Activated CD4-positive, CD25-positive, alpha-beta regulatory T cell treated with anti-CD3 and anti-CD28 coated beads, Interleukin-2, amount 50 U/mL, for 72 hours (primary cell): ENCODE results near the gene EFCAB13.
A peak's percentile ranks its signal among the peaks of the same experiment; 100 is the strongest.

ENCODE experiments used
- DNase-seq: peaks from one replicate; pipeline ENCODE4 v3.0.0; 2021

EFCAB13 gene, protein sequence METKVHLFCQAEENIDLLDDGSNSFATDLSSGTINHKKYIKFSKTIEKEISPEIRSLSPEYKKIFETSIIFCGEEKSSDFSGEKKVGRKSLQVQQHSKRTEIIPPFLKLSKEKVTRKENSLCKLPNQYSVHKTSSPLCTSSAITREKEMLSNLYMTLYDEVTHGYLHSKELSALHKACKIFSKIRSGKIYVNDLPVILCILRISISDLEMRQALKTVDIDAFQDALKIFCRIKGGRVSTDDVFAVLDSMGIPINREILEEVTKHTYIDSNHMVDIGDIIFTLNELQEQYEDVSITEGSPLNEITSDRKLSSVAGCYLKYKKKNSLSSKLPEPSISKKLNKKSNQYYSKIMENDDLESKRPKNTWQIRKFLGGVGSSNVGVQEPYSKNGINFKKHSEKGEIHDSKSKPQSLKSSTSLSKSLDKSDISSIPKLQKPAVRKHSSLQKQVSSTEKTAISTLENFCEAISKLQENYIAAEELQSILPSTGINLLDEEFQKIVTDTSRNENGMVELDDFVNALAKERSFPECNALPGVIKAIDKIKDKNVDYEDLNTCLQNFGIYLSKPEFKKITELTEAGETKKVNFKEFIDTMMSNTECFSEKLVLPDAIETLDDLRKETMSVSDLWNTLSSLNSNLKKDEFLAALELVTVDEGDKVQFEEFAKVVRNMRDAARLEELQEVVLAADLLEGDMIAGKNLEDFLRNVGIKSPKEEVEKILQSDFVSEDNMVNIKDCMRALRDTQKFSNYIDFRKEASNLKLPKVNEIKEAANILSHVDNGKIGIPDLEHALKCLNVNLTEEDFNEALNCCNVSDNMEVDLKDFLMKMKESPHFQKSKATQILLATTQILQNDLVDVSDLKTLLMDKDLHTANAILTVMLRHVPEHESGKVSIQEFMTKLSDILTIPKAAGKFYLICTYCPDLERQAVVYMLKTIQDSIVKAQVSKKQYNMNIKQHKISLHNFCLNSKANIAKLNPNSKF

DNA sequence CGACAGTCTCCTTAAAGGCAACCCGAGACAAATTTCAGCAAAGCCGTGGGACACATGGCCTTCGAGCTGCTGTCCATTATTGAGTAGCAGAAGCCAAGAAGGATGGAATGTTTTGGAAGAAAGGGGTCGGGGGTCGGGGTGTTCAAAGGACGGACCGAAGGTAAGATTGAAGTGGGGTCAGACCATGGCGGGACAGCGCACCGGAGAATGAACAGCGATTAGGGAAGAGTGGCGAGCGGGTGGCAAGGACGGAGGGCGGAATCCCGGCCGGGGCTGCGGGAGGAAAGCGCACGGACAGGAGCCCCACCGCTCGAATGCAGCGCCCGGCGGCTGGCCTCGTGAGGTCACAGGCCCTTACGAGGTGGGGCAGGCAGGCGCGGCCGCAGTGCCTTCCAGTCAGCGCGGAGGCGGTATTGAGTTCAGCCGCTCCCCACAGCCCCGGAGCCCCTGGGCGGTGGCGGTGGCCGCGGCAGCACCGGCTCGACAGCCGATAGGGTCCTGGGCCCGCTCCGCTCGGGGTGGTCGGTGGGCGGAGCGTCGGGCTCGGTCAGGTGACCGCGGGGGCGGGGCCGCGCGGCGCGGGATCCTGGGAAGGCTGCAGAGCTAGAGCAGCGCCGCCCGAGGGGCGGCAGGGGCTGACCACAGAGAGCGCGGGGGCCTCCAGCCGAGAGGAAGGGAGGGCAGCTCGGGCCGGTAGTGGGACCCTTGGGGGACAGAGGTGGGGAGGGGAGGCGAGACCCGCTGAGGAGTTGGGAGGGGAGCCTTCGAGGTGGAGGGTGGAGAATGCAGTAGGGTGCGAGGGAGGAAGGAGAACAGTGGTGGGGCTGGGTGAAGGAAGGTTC is at the start of gene EFCAB13:
Gene EFCAB13, plus strand, starts transcription at position 574 of the 842 bp plus-strand sequence. CDS start 4,399 bp downstream, outside the sequence.
- DNase-seq, result peak; percentile 75

DNA sequence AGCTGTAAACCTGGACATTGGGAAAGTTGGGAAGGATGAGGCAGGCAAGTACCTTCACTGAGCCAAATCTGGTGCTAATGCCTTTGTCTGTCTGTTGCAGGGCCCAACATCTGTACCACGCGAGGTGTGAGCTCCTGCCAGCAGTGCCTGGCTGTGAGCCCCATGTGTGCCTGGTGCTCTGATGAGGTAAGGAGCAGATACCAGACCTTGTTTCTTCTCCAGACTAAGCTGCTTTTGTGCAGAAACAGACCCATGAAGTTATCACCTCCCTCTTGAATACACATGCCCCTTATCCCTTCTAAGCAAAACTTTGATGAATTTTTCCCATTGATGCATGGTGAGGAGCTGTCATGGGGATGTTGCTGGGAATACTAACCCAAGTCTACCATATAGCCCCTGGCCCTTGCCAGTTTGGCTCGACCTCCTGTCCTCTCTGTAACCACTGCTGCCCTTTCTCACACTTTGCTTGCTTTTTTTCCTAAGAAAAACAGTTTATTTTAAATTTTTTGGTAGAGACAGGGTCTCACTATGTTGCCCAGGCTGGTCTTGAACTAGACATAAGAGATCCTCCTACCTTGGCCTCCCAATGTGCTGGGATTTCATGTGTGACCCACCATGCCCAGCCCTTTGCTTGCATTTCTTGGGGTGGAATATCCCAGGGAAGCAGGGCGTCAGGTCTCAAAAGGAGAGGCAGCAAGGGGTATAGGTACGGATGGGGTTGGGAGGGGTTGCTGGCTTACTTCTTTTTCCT is 49.3 kb upstream of the EFCAB13 start:
- no peak for DNase-seq

DNA sequence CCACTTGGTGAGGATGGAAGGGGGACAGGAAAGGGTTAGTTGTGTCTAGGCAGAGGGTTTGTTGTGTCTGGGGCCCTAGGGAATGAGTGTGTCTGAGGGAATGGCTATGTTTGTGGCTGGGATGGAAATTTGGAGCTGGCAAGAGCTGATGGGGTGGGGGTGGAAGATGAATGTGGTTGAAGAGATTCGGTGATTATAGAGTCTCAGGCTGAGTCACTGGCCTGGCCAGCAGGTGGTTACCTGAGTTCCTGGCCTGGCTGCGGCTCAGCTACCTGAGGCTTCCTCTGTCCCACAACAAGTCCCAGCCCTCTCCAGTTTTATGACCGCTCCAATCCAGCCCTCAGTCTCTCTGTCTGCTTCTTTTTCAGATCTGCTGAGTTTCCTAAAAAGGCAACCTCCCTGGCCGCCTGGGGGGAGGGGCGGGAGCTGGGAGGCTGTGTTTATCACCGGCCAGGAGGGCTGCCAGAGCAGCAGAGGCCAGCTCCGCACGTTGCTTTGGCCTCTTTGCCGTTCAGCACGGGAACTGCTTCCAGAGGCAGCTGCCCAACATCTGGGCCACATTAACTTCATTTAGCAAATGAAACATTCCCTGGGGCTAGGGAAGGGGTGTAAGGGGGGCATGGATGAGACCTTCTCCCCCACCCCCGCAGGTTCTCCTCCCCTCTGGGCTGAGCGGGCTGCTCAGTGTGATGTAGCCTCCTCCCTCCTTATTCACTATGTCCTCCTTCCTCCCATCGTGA is 48.3 kb upstream of the EFCAB13 start:
- no peak for DNase-seq

DNA sequence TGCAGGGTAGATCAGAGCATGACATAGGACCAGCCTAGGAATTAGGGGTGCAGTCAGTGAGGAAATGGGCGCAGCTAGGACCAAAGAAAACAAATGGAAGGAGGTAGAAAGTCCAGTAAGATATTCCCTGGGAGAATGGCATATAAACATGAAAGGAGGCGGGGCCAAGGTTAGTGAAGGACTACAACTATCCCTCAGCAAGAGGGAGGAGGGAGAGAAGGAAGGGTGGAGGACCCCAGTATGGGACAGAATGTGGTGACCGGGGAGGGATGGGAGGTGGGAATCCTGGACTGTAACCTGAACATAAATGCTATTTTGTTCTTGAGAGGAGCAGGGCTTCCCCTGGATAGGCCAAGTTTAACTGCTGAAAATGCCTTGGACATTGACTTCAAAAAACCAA is 47.3 kb upstream of the EFCAB13 start:
- DNase-seq, result no peak

DNA sequence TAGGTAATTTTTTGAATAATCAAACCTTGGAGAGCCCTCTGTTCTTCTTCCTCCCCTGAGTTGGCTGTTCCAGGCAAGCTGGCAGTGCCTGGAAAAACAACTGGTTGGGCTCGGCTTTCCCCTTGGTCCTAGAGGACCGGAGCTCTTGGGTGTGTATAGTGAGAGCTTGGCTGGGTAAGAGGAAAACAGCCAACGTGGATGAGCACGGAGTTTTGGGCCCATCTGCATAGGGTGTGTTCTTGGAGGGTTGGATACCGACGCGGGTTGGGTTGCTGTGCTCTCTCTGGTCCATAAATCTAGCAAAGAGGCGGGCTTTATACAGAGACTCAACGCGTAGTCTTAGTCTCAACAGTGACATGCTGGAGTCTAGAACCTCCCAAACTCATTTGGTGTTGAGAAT is 46.9 kb upstream of the EFCAB13 start:
- DNase-seq, result no peak

DNA sequence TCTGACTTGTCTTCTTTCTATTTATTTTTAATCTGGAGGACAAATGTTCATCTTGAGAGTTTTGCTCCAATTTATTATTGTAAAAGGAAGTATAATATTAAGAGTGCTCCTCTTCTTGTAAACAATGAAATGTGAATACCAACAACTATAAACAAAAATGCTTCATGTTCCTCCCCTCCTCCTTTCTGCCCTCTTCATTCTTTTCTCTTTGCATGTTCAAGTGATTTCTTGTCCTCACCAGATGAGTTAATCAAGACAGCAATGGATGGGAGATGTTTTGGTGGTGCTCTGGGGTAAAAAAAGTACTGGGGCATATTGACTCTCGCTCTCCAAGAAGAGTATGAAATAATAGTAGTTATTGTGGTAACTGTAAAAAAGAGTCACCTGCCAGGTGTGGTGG is 45.8 kb upstream of the EFCAB13 start:
- DNase-seq, result no peak

DNA sequence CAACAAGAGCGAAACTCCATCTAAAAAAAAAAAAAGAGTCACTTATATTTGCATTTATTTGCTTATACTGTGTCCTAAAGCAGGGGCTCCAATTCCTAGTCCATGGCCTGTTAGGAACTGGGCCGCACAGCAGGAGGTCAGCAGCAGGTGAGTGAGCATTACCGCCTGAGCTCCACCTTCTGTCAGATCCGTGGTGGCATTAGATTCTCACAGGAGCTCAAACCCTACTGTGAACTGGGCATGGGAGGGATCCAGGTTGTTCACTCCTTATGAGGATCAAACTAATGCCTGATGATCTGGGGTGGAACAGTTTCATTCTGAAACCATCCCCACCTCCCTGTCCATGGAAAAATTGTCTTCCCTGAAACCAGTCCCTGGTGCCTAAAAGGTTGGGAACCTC is 45.2 kb upstream of the EFCAB13 start:
- no peak for DNase-seq

DNA sequence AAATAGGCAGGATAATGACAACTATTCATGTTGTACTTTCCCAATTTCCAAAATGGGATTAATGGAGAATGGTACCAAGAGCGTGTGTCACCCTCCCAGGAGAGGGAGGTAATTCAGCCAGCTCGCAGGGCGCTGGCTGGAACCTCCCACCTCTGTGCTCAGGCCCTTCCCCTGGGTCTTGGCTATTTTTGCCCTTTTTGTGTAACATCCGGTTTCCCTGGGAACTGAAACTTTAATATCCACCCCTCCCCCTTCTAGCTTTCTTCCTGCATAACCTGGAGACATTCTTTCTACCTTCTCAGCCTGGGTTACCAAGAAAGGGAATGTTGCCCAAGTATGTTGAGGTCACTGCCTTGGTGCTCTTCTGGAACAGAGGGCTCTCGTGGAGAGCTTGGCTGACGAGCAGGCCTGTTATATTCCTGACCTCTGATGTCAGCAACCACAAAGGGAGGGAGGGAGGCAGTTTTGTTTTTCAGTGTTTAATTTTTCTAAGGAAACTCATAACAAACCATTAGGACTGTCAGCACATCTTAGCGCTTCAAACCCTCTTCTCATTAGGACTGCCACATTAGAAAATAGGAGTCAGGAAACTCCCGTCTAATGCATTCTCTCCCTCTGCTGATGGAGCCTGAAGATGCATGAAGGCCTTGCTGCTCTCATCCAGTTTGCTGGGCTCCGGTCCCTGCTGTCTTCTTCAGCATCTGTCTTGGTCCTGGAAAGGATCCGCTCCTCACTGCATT is 44.5 kb upstream of the EFCAB13 start:
- no peak for DNase-seq

DNA sequence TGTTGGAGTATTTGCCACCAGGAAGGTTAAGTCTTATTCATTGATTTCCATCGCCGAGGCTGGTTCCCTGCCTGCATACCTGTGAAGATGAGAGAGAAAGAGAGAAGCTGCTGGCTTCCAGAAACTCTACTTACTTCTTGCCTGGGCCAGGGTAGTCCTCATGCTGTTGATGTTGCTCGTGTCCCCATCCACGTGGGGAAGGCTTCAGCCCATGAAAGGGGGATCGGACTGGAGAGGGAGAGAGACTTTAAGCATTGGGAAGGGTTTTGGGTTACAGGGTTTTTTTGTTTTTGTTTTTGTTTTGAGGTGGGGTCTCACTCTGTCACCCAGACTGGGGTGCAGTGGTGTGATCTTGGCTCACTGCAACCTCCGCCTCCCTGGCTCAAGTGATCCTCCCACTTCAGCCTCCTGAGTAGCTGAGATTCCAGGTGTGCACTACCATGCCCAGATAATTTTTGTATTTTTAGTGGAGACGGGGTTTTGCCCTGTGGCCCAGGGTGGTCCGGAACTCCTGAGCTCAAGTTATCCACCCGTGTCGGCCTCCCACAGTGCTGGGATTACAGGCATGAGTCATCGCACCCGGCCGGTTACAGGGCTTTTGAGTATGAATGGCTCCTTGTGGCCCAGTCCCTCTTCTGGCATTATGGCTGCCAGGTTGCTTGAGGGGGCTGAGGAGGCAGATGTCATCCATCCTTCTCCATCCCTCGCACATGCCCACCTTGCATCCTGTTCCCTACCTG is 43.5 kb upstream of the EFCAB13 start:
- DNase-seq, result no peak

DNA sequence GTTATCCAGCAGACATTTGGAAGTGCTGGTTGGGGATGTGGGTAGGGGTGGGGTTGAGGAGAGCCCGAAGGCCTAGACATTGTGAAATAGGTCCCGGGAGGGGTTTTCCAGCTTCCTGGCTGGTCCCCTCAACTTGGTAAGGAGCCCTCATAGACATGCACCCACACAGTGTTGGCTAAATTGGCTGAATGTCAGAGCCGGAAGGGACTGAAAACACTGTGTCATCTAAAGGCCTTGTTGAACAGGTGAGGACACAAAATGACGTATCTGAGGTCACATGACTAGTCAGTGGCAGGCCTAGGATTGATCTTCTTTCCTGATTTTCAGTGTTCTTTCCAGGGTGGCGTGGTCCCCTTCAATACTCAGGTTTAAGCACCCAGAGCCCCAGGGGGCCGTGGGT is 42.5 kb upstream of the EFCAB13 start:
- DNase-seq, result no peak

DNA sequence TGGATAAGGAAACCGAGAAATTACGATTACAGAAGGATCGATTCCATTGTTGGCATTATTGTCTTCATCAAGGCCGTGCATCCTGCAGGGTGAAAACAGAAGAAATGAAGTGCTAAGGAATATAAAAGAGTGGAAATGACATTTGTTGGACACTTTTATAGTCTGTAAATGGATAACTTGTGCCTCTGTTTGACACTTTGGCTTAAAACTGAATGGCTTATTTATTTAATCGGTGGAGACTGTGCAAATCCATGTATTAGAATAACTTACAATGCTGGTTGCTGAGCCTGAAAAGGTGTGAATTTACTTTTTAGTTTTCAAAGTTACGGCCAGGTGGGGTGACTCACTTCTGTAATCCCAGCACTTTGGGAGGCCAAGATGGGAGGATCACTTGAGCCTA is 38.8 kb upstream of the EFCAB13 start:
- no peak for DNase-seq

DNA sequence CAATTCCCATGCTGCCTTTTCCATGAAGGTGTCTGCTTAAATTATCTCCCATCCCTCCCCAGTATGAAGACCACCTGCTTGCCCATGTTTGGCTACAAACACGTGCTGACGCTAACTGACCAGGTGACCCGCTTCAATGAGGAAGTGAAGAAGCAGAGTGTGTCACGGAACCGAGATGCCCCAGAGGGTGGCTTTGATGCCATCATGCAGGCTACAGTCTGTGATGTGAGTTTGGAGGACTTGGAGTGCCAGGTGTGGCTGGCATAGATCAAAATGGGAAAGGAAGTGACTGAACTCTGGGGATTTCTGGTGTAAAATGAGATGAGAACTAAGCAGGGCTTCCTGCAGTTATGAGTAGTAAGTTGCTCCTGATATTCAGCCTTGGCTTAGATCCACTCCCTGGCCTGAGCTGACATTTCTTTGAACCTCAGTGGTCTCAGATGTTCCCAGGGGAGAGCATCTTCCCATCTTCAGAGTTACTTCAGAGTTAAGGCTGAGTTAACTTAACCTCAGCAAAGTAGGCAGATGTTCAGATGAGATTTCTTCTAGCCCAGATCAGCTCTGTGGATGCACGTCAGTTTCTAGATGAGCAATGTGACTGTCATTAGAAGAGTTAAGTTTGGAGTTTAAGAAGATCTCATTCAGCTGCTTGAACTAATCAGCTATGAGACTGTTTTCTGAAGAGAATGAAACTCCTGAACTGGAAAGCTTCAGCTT is 37.4 kb upstream of the EFCAB13 start:
- DNase-seq, result no peak

DNA sequence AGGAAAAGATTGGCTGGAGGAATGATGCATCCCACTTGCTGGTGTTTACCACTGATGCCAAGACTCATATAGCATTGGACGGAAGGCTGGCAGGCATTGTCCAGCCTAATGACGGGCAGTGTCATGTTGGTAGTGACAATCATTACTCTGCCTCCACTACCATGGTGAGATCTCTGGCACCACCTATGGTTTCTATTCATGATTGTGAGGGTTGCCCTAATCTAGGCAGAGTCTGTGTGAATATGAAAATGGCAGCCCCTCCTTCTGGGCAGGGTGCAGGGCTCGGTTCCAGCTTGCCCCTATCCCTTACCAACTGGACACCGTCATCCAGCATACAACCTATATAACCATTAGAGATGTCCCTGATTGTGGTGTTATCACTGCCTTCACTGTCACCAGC is 36.7 kb upstream of the EFCAB13 start:
- DNase-seq, result no peak

DNA sequence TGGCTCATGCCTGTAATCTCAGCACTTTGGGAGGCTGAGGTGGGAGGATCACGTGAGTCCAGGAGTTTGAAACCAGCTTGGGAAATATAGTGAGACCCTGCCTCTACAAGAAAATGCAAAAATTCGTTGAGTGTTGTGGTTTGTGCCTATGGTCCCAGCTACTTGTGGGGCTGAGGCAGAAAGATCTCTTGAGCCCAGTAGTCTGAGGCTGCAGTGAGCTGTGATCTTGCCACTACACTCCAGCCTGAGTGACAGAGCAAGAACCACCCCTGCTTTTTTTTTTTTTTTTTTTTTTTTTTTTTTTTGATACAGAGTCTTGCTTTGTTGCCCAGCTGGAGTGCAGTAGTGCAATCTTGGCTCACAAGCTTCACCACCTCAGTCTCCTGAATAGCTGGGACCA is 36.1 kb upstream of the EFCAB13 start:
- no peak for DNase-seq

DNA sequence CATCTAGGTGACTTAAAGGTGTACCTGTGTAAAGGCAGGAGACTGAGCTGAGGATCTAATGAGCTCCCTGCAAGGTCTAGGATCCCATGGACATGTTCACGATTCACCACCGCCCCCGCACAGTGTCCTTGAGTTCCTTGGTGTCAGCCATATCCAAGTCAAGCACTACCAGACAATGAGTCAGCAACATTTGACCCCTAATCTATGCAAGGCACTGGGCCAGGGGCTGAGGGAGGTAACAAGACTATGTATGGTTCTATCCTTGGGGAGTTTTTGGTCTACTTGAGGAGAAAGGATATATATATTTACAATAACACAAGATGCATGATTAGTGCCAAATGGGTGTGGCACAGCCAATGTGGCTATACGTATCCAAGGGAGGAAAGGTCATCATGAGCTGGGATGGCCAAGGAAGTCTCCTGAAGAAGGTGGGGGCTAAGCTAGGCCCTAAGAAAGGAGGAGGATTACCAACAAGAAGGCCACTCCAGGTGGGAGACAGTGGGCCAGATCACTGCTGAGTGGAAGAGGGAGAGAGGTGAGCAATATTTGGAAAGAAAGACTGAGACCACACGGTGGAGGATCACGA is 35.1 kb upstream of the EFCAB13 start:
- DNase-seq, result no peak

DNA sequence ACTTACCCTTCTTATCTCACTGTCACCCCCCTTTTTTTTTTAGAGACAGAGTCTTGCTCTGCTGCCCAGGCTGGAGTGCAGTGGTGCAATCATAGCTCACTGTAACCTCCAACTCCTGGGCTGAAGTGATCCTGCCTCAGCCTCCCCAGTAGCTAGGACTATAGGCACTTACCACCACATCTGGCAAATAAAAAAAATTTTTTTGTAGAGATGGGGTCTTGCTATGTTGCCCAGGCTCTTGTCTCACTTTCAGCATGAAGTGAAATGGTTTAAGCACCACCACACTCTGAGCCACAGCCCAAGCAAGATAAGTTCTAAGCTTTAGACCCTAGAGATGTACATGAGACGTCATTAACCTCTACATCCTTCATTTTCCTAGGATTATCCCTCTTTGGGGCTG is 34.5 kb upstream of the EFCAB13 start:
- no peak for DNase-seq

DNA sequence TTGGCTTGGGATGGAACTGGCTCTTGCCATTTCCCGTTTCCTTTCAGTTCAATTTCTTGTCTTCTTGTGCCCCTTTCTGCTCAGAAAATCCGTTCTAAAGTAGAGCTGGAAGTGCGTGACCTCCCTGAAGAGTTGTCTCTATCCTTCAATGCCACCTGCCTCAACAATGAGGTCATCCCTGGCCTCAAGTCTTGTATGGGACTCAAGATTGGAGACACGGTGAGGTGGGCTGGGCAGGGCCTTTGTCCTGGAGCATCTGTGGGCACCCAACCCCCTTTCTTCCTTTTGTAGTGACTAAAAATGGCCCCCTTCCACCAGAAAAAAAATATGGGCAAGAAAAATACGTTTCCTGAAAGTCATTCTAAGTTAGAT is 32.9 kb upstream of the EFCAB13 start:
- DNase-seq, result no peak

DNA sequence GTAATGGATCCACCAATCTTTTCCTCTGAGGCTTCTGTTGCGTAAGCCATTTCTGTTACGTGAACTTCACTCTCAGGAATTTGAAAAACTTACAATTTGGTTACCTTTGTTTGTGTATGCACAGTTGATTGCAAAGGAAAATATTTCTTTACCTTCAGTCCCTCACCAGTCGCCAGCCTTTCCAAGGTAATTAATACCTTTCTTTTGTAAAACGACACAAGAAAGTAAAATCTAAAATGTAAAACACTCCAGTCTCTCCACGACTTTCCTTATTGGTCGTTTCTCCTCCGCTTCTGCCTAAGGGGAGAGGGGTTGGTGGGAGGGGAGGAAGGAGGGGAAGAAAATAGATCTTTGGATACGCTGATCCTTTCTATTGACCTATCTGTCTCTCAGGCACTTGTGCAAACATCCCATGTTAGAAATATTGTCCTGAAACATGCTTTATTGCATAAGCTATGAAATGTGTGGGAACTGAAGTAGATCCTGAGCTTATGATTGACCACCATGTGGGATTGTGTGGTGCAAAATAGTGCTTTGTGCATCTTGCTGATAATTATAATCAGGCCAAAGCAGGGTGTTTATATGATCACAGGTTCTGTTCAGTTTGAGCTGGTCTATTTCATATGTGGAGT is 32.4 kb upstream of the EFCAB13 start:
- no peak for DNase-seq

DNA sequence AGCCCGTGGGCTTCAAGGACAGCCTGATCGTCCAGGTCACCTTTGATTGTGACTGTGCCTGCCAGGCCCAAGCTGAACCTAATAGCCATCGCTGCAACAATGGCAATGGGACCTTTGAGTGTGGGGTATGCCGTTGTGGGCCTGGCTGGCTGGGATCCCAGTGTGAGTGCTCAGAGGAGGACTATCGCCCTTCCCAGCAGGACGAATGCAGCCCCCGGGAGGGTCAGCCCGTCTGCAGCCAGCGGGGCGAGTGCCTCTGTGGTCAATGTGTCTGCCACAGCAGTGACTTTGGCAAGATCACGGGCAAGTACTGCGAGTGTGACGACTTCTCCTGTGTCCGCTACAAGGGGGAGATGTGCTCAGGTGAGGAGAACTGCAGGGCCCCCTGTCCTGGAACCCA is 31.5 kb upstream of the EFCAB13 start:
- no peak for DNase-seq
